ENCODE measurements around the gene TP53AIP1. TPM values are rescaled to one million over a fixed set of nuclear protein-coding genes. Genes with fewer than 3 reads are reported as not detected.
A peak's percentile ranks its signal among the peaks of the same experiment; 100 is the strongest.

Gene TP53AIP1
- total and polyA plus RNA-seq, 12 donors: 0.01 TPM; not detected in 11

GRCh38 chr11:128890216-128890542 lies 52.5 kb downstream of the TP53AIP1 start:
- H3K4me1 ChIP-seq: peaks cover 5 to 51% (median 22%) of the 10 kb centered on the region in 9 donors
- DNase-seq (no peak), ATAC-seq (no peak)
- intact Hi-C loops (cut with DNase I): no loop called here
- H3K9me3 ChIP-seq: no peaks in the 10 kb centered on the region
- H3K27ac ChIP-seq: peak overlapping the region in 7 of 10 donors; percentile 36 to 74 (median 52)
- H3K36me3 ChIP-seq: no peaks in the 10 kb centered on the region
- no peak for TF ChIP-seq CTCF (IDR thresholded peaks at IDR 0.05)
- H3K4me3 ChIP-seq: peak overlapping the region in 9 of 10 donors; percentile 43 to 62 (median 56)
- peaks cover 0 to 40% (median 29%) of the 10 kb centered on the region in 7 donors for H3K27me3 ChIP-seq
- WGBS, 2 donors: 25 to 26% methylated on average over 9 of the region's 9 CpGs

- Histone ChIP-seq H3K27me3 (peaks cover 0 to 40% (median 29%) of the 10 kb centered on the region in 7 donors), H3K27ac (peak overlapping the region in 1 of 10 donors; percentile 53), H3K9me3 (no peaks in the 10 kb centered on the region), H3K36me3 (no peaks in the 10 kb centered on the region), H3K4me3 (peak overlapping the region in 1 of 10 donors; percentile 50), H3K4me1 (peaks cover 5 to 46% (median 19%) of the 10 kb centered on the region in 9 donors)
- WGBS, 2 donors: 76 to 82% methylated on average over 8 of the region's 8 CpGs
- intact Hi-C loops (cut with DNase I): loop anchor here in 2 of 10 donors (10.0 kb wide), 1 partner anchor 445 kb away; no protein-coding TSS in a partner anchor
- no peak for TF ChIP-seq CTCF (IDR thresholded peaks at IDR 0.05)
- no peak for DNase-seq
- ATAC-seq: no peak
These were observed 52.9 kb downstream of the TP53AIP1 start for GRCh38 chr11:128889657-128890213.

GRCh38 chr11:128888034-128888985 lies 54.4 kb downstream of the TP53AIP1 start:
- no peaks in the 10 kb centered on the region for H3K36me3 ChIP-seq
- ATAC-seq (no peak), DNase-seq (no peak)
- peaks cover 5 to 32% (median 17%) of the 10 kb centered on the region in 9 donors for H3K4me1 ChIP-seq
- H3K27ac ChIP-seq: no peak overlapping the region
- intact Hi-C loops (cut with DNase I): loop anchor here in 2 of 10 donors (10.0 kb wide), 1 partner anchor 446 kb away; no protein-coding TSS in a partner anchor
- H3K9me3 ChIP-seq: no peaks in the 10 kb centered on the region
- H3K27me3 ChIP-seq: peaks cover 0 to 47% (median 29%) of the 10 kb centered on the region in 7 donors
- no peak overlapping the region for H3K4me3 ChIP-seq
- WGBS, 2 donors: 81 to 83% methylated on average over 15 of the region's 15 CpGs
- TF ChIP-seq CTCF (IDR thresholded peaks at IDR 0.05): no peak

GRCh38 chr11:128886406-128887124 lies 56.1 kb downstream of the TP53AIP1 start:
- ATAC-seq (peak in 3 of 8 donors; percentile 22 to 41 (median 26)), DNase-seq (no peak)
- TF ChIP-seq CTCF (IDR thresholded peaks at IDR 0.05): peak in 6 of 9 donors; percentile 6 to 26 (median 18)
- H3K27me3 ChIP-seq: peaks cover 0 to 49% (median 29%) of the 10 kb centered on the region in 7 donors
- WGBS, 2 donors: 33 to 48% methylated on average over 5 of the region's 5 CpGs
- H3K4me3 ChIP-seq: no peak overlapping the region
- H3K4me1 ChIP-seq: peaks cover 4 to 15% (median 11%) of the 10 kb centered on the region in 9 donors
- no peaks in the 10 kb centered on the region for H3K9me3 ChIP-seq
- intact Hi-C loops (cut with DNase I): loop anchor here in 5 of 10 donors (2.0 to 10.0 kb wide), 4 partner anchors 62 to 448 kb away; no protein-coding TSS in a partner anchor
- H3K36me3 ChIP-seq: no peaks in the 10 kb centered on the region
- no peak overlapping the region for H3K27ac ChIP-seq
